Endothelial cell of umbilical vein (primary cell): ENCODE measurements around the gene ATAD2B.

Experiments used
- CTCF ChIP-seq, 2 donors: IDR thresholded peaks; 1 replicate in 1 of 2; 2 replicates in 1 of 2; pipeline ENCODE4 v1.5.1; 2011; ENCODE audit warnings: low read length in 2 of 2, mild to moderate bottlenecking in 2 of 2, moderate library complexity in 2 of 2, control low read depth in 1 of 2, inconsistent platforms in 1 of 2, low read depth in 1 of 2; ENCODE audit not compliant: insufficient read depth in 1 of 2; ENCODE audit errors: extremely low read depth in 1 of 2
- EZH2 ChIP-seq: IDR thresholded peaks from 2 replicates; pipeline ENCODE4 v1.6.1; 2012; ENCODE audit warnings: borderline replicate concordance, low read depth, mild to moderate bottlenecking, moderate library complexity, low read length, inconsistent platforms; ENCODE audit not compliant: severe bottlenecking
- FOS ChIP-seq: IDR thresholded peaks from 2 replicates; pipeline ENCODE4 v1.6.1; 2011; ENCODE audit warnings: mild to moderate bottlenecking, low read length, moderate library complexity, borderline replicate concordance; ENCODE audit not compliant: insufficient read depth
- GATA2 ChIP-seq: IDR thresholded peaks from 2 replicates; pipeline ENCODE4 v1.7.0; 2011; ENCODE audit warnings: low read depth, mild to moderate bottlenecking, moderate library complexity, mixed read lengths, low read length; ENCODE audit not compliant: insufficient read length, insufficient read depth
- JUN ChIP-seq: IDR thresholded peaks from 2 replicates; pipeline ENCODE4 v1.6.1; 2011; ENCODE audit warnings: borderline replicate concordance, low read depth; ENCODE audit not compliant: insufficient read length, insufficient read depth
- MYC ChIP-seq: IDR thresholded peaks from one replicate; pipeline ENCODE4 v1.6.1; 2011; ENCODE audit warnings: mild to moderate bottlenecking, low read depth, low read length
- POLR2A ChIP-seq: IDR thresholded peaks from 2 replicates; pipeline ENCODE4 v1.6.1; 2012; ENCODE audit warnings: low read depth, mild to moderate bottlenecking, control low read depth, low read length
- POLR2AphosphoS5 ChIP-seq: IDR thresholded peaks from 2 replicates; pipeline ENCODE4 v1.6.1; 2012; ENCODE audit warnings: low read depth, mild to moderate bottlenecking, control low read depth, low read length, moderate library complexity; ENCODE audit not compliant: insufficient read depth
- TF ChIP-seq, protein P1 (sequence below): IDR thresholded peaks from 2 replicates; pipeline ENCODE4 v1.6.1; 2011; ENCODE audit not compliant: insufficient read depth, insufficient read length

DNA sequence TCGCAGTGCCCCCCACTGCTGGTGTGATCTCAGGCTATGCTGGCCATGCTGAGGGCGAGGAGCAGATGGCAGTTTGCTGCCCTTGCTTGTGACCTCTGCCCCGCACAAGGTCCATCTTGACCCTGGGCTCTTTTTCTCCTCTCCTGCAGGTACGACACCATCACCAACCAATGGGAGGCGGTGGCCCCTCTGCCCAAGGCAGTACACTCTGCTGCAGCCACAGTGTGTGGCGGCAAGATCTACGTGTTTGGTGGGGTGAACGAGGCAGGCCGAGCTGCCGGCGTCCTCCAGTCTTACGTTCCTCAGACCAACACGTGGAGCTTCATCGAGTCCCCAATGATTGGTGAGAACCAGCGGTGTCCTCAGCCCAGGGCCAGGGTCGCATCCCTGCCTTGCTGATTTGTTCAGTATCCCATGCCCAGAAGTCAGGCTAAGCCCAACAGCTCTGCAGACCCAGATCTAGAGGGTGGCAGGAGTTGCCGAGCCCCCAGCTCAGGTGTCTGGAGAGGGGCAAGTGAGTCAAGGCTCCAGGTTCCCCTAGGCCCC lies 223.8 kb downstream of the ATAD2B start:
- no peak for TF ChIP-seq CTCF (IDR thresholded peaks at IDR 0.05; ENCODE audit: extremely low read depth in 1 of 2, insufficient read depth in 1 of 2, low read depth in 1 of 2, low read length in 2 of 2)
- no peak for TF ChIP-seq POLR2AphosphoS5
- no peak for TF ChIP-seq JUN
- no peak for TF ChIP-seq POLR2A
- TF ChIP-seq EZH2 = no peak
- TF ChIP-seq, protein P1, sequence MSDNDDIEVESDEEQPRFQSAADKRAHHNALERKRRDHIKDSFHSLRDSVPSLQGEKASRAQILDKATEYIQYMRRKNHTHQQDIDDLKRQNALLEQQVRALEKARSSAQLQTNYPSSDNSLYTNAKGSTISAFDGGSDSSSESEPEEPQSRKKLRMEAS = no peak
- no peak for TF ChIP-seq MYC
- TF ChIP-seq GATA2 = no peak
- TF ChIP-seq FOS = no peak
